Neural progenitor cell (in vitro differentiated cells): ENCODE measurements around the gene ZNF511. TPM values are rescaled to one million over a fixed set of nuclear protein-coding genes. Genes with fewer than 3 reads are reported as not detected.
"Not testable (repeated sequence)": the region's sequence is repeated elsewhere in the genome, so short reads cannot be mapped to it uniquely, and the experiment has no call there.

ENCODE experiments used
- DNase-seq: peaks from one replicate; pipeline ENCODE4 v3.0.0-alpha.2; 2016; ENCODE audit warnings: low spot score
- H2AFZ ChIP-seq: fragments of 200-600 bp; sonication (generic); replicated peaks from 2 replicates; pipeline ENCODE4 v1.6.1; 2016; ENCODE audit warnings: antibody characterized with exemption
- H3F3A ChIP-seq: fragments of 200-600 bp; sonication (generic); 2 replicates; pipeline ENCODE4 v1.6.1; 2016; ENCODE audit warnings: antibody characterized with exemption, low read depth
- H3K27ac ChIP-seq: fragments of 200-600 bp; sonication (generic); 2 replicates; pipeline ENCODE4 v1.5.1; 2016; ENCODE audit warnings: mild to moderate bottlenecking
- H3K27me3 ChIP-seq: fragments of 200-600 bp; sonication (generic); 2 replicates; pipeline ENCODE4 v1.6.1; 2016; ENCODE audit warnings: mild to moderate bottlenecking, moderate library complexity
- H3K36me3 ChIP-seq: fragments of 200-600 bp; sonication (generic); 2 replicates; pipeline ENCODE4 v1.5.1; 2016
- H3K4me1 ChIP-seq: fragments of 200-600 bp; sonication (generic); 2 replicates; pipeline ENCODE4 v1.6.1; 2016; ENCODE audit warnings: mixed run types
- H3K4me2 ChIP-seq: fragments of 200-600 bp; sonication (generic); 2 replicates; pipeline ENCODE4 v1.6.1; 2016
- H3K4me3 ChIP-seq: fragments of 200-600 bp; sonication (generic); 2 replicates; pipeline ENCODE4 v1.5.1; 2016
- H3K79me2 ChIP-seq: fragments of 200-600 bp; sonication (generic); 2 replicates; pipeline ENCODE4 v1.6.1; 2016; ENCODE audit warnings: low read depth
- H3K9ac ChIP-seq: fragments of 200-600 bp; sonication (generic); 2 replicates; pipeline ENCODE4 v1.6.1; 2016
- H3K9me3 ChIP-seq: fragments of 200-600 bp; sonication (generic); 2 replicates; pipeline ENCODE4 v1.5.1; 2016; ENCODE audit warnings: low read depth
- H4K20me1 ChIP-seq: fragments of 200-600 bp; sonication (generic); 2 replicates; pipeline ENCODE4 v1.6.1; 2016; ENCODE audit warnings: low read depth
- H3K27ac Mint-ChIP-seq: 3 replicates; pipeline ENCODE4 v1.8.0; 2021; ENCODE audit warnings: mixed read lengths
- H3K27me3 Mint-ChIP-seq: 2 replicates; pipeline ENCODE4 v1.8.0; 2022; ENCODE audit warnings: low read depth, mild to moderate bottlenecking, inconsistent platforms, moderate library complexity, mixed read lengths; ENCODE audit not compliant: insufficient read depth
- H3K36me3 Mint-ChIP-seq: 3 replicates; pipeline ENCODE4 v1.8.0; 2021; ENCODE audit warnings: mixed read lengths
- H3K4me1 Mint-ChIP-seq: 3 replicates; pipeline ENCODE4 v1.8.0; 2021; ENCODE audit warnings: mixed read lengths
- H3K4me3 Mint-ChIP-seq: 3 replicates; pipeline ENCODE4 v1.8.0; 2021; ENCODE audit warnings: mild to moderate bottlenecking, moderate library complexity, mixed read lengths
- H3K9me3 Mint-ChIP-seq: 3 replicates; pipeline ENCODE4 v1.8.0; 2020; ENCODE audit warnings: mixed read lengths
- EZH2 ChIP-seq: fragments of 200-600 bp; sonication (generic); IDR thresholded peaks from 2 replicates; pipeline ENCODE4 v1.6.1; 2017; ENCODE audit warnings: antibody characterized with exemption, mild to moderate bottlenecking, moderate library complexity
- EZH2phosphoT487 ChIP-seq: fragments of 200-600 bp; sonication (generic); IDR thresholded peaks from 2 replicates; pipeline ENCODE4 v1.6.1; 2017; ENCODE audit warnings: antibody characterized with exemption
- total RNA-seq: library from RNA; depleted of rRNA; stranded (reverse); fragments of >200 nt; gene quantifications from 2 replicates; pipeline ENCODE4 v1.2.3, GENCODE V29; 2015; ENCODE audit warnings: low replicate concordance
- TF ChIP-seq, protein P1 (sequence below): fragments of 200-600 bp; sonication (generic); IDR thresholded peaks from 2 replicates; pipeline ENCODE4 v1.5.1; 2017; ENCODE audit warnings: antibody characterized with exemption, mild to moderate bottlenecking

The ZNF511 gene
- total RNA-seq, 1 donor from 2014 or later, result 44.4 TPM

DNA sequence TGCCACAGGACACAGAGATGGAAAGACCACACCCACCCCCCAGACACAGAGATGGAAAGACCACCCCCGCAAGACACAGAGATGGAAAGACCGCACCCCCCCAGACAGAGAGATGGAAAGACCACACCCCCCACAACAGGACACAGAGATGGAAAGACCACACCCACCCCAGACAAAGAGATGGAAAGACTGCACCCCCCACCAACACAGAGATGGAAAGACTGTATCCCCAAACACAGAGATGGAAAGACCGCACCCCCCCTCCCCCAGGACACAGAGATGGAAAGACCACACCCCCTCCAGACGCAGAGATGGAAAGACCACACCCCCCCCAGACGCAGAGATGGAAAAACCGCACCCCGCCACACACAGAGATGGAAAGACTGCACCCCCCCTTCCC, 8.0 kb downstream of the ZNF511 start:
- TF ChIP-seq EZH2 (no peak), EZH2phosphoT487 (no peak)
- Histone ChIP-seq H3K79me2 (no peaks in the 10 kb centered on the region), H3F3A (peaks cover 8% of the 10 kb centered on the region), H4K20me1 (peaks cover 3% of the 10 kb centered on the region), H3K27ac (no peak overlapping the region), H3K4me2 (no peak overlapping the region), H3K4me3 (no peak overlapping the region), H3K9me3 (no peaks in the 10 kb centered on the region), H3K4me1 (no peaks in the 10 kb centered on the region), H3K36me3 (no peaks in the 10 kb centered on the region), H2AFZ (no peak overlapping the region), H3K27me3 (peaks cover 15% of the 10 kb centered on the region), H3K9ac (no peak overlapping the region)
- no peak for DNase-seq
- Mint-ChIP-seq H3K4me3 (no peak overlapping the region), H3K27me3 (peaks cover 10% of the 10 kb centered on the region), H3K4me1 (peaks cover 9% of the 10 kb centered on the region), H3K27ac (no peak overlapping the region), H3K9me3 (peaks cover 4% of the 10 kb centered on the region), H3K36me3 (peaks cover 2% of the 10 kb centered on the region)

DNA sequence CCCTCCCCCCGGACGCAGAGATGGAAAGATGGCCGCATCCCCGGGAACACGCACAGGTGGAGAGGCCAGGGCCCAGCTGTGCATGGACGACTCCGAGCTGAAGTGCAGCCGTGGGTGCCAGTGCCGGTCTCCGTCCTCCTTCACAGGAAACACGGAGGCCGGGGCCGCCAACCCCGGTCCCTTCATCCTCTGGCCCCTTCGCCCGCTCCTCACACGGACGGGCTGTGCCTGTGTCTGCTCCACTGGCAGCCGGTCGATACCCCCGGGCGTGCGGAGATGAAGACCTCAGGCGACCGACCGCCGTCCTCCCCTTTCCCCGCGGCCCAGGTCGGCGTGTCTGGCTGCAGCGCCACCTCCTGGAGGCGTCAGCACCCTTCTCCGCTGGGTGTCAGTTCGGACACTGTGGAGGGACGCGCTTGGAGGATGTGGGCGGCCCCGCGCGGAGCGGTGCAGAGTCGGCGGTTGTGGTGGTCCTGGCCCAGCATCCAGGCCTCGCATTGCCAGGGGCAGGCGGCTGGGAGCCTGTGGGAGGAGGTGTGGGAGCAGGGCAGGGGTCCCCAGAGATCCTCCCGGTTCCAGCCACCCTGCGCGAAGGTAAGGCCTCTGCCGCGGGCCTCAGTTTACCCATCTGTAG, 9.9 kb downstream of the ZNF511 start:
- TF ChIP-seq EZH2phosphoT487 (no peak), EZH2 (no peak)
- TF ChIP-seq, protein P1, sequence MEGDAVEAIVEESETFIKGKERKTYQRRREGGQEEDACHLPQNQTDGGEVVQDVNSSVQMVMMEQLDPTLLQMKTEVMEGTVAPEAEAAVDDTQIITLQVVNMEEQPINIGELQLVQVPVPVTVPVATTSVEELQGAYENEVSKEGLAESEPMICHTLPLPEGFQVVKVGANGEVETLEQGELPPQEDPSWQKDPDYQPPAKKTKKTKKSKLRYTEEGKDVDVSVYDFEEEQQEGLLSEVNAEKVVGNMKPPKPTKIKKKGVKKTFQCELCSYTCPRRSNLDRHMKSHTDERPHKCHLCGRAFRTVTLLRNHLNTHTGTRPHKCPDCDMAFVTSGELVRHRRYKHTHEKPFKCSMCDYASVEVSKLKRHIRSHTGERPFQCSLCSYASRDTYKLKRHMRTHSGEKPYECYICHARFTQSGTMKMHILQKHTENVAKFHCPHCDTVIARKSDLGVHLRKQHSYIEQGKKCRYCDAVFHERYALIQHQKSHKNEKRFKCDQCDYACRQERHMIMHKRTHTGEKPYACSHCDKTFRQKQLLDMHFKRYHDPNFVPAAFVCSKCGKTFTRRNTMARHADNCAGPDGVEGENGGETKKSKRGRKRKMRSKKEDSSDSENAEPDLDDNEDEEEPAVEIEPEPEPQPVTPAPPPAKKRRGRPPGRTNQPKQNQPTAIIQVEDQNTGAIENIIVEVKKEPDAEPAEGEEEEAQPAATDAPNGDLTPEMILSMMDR, result peak; percentile 86
- Mint-ChIP-seq H3K27ac (no peak overlapping the region), H3K36me3 (peaks cover 2% of the 10 kb centered on the region), H3K9me3 (peaks cover 4% of the 10 kb centered on the region), H3K4me1 (peaks cover 9% of the 10 kb centered on the region), H3K27me3 (peaks cover 10% of the 10 kb centered on the region), H3K4me3 (peak overlapping the region; percentile 43)
- H3K9me3 ChIP-seq, result no peaks in the 10 kb centered on the region
- peak overlapping the region; percentile 83 for H3K4me2 ChIP-seq
- no peaks in the 10 kb centered on the region for H3K79me2 ChIP-seq
- H3K36me3 ChIP-seq, result no peaks in the 10 kb centered on the region
- peak overlapping the region; percentile 57 for H3K4me3 ChIP-seq
- H3K9ac ChIP-seq, result no peak overlapping the region
- no peak overlapping the region for H3K27ac ChIP-seq
- H3K27me3 ChIP-seq, result peaks cover 15% of the 10 kb centered on the region
- peak overlapping the region; percentile 97 for H2AFZ ChIP-seq
- H4K20me1 ChIP-seq, result no peaks in the 10 kb centered on the region
- peak; percentile 88 for DNase-seq
- no peaks in the 10 kb centered on the region for H3K4me1 ChIP-seq
- peaks cover 14% of the 10 kb centered on the region for H3F3A ChIP-seq

DNA sequence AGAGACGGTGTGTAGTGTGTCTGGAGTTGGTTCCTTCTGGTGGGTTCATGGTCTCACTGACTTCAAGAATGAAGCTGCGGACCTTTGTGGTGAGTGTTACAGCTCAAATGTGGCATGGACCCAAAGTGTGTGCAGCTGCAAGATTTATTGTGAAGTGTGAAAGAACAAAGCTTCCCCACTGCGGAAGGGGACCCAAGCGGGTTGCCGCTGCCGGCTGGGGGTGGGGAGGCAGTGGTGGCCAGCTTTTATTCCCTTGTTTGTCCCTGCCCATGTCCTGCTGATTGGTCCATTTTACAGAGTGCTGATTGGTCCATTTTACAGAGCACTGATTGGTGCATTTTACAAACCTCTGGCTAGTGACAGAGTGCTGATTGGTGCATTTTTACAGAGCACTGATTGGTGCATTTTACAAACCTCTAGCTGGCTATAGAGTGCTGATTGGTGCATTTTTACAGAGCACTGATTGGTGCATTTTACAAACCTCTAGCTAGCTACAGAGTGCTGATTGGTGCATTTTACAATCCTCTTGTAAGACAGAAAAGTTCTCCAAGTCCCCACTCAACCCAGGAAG, 12.2 kb downstream of the ZNF511 start:
- not testable (repeated sequence) for H3K27ac ChIP-seq, H3K9ac ChIP-seq, H4K20me1 ChIP-seq, H3K79me2 ChIP-seq, H3K4me1 ChIP-seq, H3K4me3 ChIP-seq, H2AFZ ChIP-seq, H3K27ac Mint-ChIP-seq, H3K36me3 Mint-ChIP-seq, DNase-seq, H3K4me2 ChIP-seq, H3K9me3 ChIP-seq, H3K9me3 Mint-ChIP-seq, H3K4me1 Mint-ChIP-seq, H3K4me3 Mint-ChIP-seq, H3K36me3 ChIP-seq
- peaks cover 23% of the 10 kb centered on the region for H3F3A ChIP-seq
- H3K27me3 Mint-ChIP-seq, result peaks cover 13% of the 10 kb centered on the region
- peaks cover 28% of the 10 kb centered on the region for H3K27me3 ChIP-seq

DNA sequence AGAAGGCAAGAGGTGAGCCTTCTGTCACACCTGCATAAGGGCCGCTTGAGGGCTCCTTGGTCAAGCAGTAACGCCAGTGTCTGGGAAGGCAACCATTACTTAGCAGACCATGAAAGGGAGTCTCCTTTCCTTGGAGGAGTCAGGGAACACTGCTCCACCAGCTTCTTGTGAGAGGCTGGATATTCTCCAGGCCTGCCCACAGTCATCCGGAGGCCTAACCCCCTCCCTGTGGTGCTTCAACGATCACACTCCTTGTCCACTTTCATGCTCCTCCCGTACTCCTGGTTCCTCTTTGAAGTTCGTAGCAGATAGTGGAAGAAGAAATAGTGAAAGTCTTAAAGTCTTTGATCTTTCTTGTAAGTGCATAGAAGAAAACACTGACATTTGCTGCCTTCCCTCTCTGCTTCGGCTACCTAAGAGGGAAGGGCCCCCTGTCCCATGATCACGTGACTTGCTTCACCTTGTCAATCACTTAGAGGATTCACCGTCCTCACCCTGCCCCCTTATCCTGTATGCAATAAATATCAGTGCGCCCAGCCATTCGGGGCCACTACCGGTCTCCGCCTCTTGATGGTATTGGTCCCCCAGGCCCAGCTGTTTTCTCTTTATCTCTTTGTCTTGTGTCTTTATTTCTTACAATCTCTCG, 13.5 kb downstream of the ZNF511 start:
- not testable (repeated sequence) for H3K4me3 Mint-ChIP-seq, DNase-seq, H3K9ac ChIP-seq, H3K79me2 ChIP-seq, H4K20me1 ChIP-seq, H3K4me2 ChIP-seq, H3K36me3 Mint-ChIP-seq, H3K9me3 ChIP-seq, H3K9me3 Mint-ChIP-seq, H2AFZ ChIP-seq, H3K27ac Mint-ChIP-seq, H3K27ac ChIP-seq, H3K4me3 ChIP-seq, H3K36me3 ChIP-seq
- Mint-ChIP-seq H3K4me1 (peaks cover 14% of the 10 kb centered on the region), H3K27me3 (peaks cover 26% of the 10 kb centered on the region)
- H3F3A ChIP-seq, result peaks cover 19% of the 10 kb centered on the region
- H3K27me3 ChIP-seq, result peaks cover 40% of the 10 kb centered on the region
- peaks cover 15% of the 10 kb centered on the region for H3K4me1 ChIP-seq
